T-helper 22 cell (primary cell): ENCODE data around the gene WDR27.
"Not testable (repeated sequence)": the region's sequence is repeated elsewhere in the genome, so short reads cannot be mapped to it uniquely, and the experiment has no call there.

ENCODE experiments used
- DNase-seq: peaks from one replicate; pipeline ENCODE4 v3.0.0-alpha.2; 2020; ENCODE audit warnings: low read depth

The WDR27 gene

GRCh38 chr6:169639653-169640278 is 62.1 kb downstream of the WDR27 start:
- DNase-seq: no peak

- no peak for DNase-seq
Observed at GRCh38 chr6:169638915-169639314, 62.9 kb downstream of the WDR27 start.

- DNase-seq: no peak
Observed at GRCh38 chr6:169638388-169638787, 63.4 kb downstream of the WDR27 start.

- DNase-seq: no peak
Observed at GRCh38 chr6:169635345-169635744, 66.5 kb downstream of the WDR27 start.

- no peak for DNase-seq
Observed at GRCh38 chr6:169632841-169633240, 69.0 kb downstream of the WDR27 start.

GRCh38 chr6:169629256-169629655 is 72.6 kb downstream of the WDR27 start:
- DNase-seq: no peak

- DNase-seq: no peak
Observed at GRCh38 chr6:169627736-169628607, 73.9 kb downstream of the WDR27 start.

GRCh38 chr6:169626649-169627048 is 75.2 kb downstream of the WDR27 start:
- DNase-seq: no peak

- DNase-seq: no peak
Observed at GRCh38 chr6:169626169-169626568, 75.7 kb downstream of the WDR27 start.

- no peak for DNase-seq
Observed at GRCh38 chr6:169625376-169625775, 76.5 kb downstream of the WDR27 start.

- DNase-seq: no peak
Observed at GRCh38 chr6:169624785-169625184, 77.0 kb downstream of the WDR27 start.

- DNase-seq: no peak
Observed at GRCh38 chr6:169623975-169624374, 77.9 kb downstream of the WDR27 start.

GRCh38 chr6:169623343-169623742 is 78.5 kb downstream of the WDR27 start:
- DNase-seq: no peak

- no peak for DNase-seq
Observed at GRCh38 chr6:169622618-169623017, 79.2 kb downstream of the WDR27 start.

- DNase-seq: no peak
Observed at GRCh38 chr6:169621311-169621710, 80.5 kb downstream of the WDR27 start.

GRCh38 chr6:169620171-169621130 is 81.4 kb downstream of the WDR27 start:
- DNase-seq: no peak

GRCh38 chr6:169619650-169620049 is 82.2 kb downstream of the WDR27 start:
- no peak for DNase-seq

GRCh38 chr6:169618526-169619490 is 83.0 kb downstream of the WDR27 start:
- no peak for DNase-seq

GRCh38 chr6:169617562-169617961 is 84.3 kb downstream of the WDR27 start:
- DNase-seq: no peak

GRCh38 chr6:169608609-169609008 is 93.2 kb downstream of the WDR27 start:
- DNase-seq: not testable (repeated sequence)

GRCh38 chr6:169604076-169604475 is 97.8 kb downstream of the WDR27 start:
- DNase-seq: no peak
